ENCODE results near the gene DOC2B.
"Not testable (repeated sequence)": the region's sequence is repeated elsewhere in the genome, so short reads cannot be mapped to it uniquely, and the experiment has no call there.

The DOC2B gene

DNA sequence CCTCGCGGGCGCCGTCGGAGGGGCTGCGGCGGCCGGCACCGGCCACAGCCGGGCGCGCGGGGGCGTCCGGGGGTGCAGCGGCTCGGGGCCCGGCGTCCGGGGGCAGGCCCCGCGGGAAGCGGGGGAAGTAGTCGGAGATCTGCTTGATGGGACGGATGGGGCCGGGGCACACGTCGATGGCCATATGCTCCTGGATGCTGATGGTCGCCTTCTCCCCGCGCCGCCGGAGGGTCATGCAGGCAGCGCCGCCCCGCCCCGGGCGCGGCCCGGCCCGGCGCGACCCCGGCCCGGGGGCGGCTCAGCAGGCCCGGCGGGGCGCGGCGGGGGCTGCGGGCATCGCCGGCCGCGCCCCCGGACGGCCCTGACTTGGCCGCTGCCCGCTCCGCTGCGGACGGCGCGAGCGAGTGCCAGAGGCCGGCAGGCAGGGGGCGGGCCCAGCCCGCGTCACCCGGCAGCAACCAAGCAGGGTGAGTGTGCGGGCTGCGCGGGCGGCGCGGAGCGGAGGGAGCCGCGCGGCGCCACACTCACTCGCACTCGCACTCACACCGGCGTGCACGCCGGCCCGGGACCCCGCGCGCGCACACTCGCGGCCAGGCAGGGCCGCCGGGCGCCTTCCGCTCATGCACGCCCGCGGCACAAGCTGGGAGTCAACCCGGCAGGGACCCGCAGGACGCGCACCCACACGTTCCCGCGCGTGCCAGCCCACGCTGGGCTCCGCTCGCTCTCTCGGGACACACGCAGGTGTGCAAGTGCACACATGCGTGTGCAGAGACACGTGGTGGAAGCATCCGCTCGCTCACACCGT is at the start of gene DOC2B:
Gene DOC2B (minus strand): TSS at position 406 of the 805 bp plus-strand sequence. CDS start 171 bp downstream, at position 235.
- DNase-seq = no peak

DNA sequence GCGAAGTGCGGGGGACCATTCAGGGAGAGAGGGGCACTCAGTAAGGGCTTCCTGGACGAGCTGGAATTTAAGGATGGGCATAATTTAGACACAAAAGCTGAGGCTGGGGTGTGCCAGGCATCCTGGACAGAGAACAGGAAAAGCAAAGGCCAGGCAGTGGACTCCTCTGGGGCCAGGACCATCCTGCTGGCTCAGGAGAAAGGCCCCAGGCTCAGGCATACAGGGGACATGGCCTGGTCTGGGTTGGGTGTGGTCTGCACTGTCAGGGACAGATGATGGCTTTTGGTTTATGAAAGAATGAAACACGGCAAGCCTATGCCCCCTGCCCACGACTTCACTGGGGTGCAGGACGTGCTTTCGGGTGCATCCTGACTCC is 48.9 kb upstream of the DOC2B start:
- no peak for DNase-seq

DNA sequence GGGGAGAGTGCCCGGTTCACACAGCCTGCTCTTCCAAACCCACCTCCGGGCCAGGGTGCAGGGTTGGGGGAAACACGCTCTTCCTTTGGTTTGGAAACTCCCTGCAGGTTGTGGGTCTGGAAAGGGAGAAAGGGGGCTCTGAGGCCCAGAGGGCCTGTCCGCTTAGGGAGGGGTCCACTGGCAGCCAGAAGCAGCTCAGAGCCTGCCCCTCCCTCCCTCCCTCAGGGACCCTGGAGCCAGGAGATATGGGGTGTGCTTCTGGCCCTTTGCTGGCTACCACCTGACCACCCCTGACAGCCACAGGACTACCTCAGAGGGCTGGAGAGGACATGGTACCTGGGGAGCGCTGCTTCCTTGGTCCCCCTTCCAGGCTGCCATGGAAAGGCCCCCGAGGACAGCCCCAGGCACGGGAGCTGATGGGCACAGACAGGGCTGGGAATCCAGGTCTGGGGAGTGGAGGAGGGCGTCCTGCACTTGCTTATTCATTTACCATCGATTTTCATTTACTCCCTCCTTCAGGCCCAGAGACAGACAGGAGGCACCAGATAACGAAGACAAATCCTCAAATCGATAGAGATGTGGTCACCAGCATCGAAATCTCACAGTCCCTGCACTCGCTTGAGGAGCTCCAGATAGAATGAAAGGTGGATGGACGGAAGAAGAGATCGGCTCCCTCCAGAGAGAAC is 48.4 kb upstream of the DOC2B start:
- no peak for DNase-seq

DNA sequence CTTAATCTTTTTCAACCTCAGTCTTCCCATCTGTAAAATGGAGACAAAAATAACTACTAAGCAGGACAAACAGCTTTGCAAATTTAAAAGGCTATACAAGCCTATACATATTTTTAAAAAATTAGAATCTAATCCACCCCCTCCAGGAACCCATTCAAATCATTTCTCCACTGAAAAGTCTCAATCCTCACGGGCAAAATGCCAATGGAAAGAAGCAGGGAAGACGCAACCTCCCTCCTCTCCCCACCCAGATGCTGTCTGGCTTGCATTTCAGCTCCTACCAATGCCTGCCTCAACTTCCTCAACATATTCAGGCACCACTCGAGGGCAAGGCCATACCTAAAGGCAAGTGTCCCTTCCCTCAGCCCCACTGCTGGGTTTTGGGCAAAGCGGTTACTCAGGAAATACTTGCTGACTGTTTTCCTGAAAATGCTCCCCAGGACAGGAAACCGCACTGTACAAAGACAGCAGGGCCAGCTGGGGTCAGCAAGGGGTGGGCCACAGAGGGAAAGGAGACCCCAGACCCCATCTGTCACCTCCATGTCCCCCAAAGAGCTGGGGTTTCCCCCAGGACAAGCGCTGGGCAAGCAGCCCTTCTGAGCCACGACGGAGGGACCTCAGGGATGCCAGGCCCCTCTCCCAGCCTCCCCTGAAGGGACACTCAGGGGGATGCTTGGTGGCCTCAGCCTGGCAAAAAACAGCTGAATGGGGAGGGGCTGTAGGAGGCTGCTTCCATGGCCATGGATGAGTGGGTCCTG is 47.7 kb upstream of the DOC2B start:
- DNase-seq = no peak

DNA sequence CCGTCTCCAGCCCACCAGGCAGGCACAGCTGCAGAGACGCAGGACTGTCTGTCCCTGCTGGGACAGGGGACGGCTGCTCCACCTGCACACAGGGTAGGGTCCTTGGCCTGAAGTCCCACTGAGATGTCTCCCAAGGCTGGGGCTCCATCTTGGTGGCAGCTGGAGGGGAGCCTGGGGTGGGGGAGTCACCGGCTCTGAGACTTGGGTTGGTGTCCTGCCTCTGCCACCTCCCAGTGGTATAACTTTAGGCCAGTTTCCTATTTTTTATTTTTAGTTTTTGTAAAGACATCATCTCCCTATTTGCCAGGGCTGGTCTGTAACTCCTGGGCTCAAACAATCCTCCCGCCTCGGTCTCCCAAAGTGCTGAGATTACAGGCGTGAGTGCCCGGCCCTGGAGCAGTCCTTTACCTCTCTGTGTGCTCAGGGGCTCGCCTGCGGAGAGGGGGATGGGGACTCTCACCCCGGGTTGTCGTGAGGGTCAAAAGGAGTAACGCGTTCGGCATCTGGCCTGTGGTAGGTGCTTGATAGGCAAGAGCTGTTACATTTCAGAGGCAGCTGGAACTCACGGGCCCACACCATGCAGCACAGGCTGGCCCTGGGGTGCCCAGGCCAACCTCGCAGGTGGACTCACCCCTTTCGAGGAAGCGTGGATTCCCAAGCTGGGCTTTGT is 46.6 kb upstream of the DOC2B start:
- DNase-seq = no peak

DNA sequence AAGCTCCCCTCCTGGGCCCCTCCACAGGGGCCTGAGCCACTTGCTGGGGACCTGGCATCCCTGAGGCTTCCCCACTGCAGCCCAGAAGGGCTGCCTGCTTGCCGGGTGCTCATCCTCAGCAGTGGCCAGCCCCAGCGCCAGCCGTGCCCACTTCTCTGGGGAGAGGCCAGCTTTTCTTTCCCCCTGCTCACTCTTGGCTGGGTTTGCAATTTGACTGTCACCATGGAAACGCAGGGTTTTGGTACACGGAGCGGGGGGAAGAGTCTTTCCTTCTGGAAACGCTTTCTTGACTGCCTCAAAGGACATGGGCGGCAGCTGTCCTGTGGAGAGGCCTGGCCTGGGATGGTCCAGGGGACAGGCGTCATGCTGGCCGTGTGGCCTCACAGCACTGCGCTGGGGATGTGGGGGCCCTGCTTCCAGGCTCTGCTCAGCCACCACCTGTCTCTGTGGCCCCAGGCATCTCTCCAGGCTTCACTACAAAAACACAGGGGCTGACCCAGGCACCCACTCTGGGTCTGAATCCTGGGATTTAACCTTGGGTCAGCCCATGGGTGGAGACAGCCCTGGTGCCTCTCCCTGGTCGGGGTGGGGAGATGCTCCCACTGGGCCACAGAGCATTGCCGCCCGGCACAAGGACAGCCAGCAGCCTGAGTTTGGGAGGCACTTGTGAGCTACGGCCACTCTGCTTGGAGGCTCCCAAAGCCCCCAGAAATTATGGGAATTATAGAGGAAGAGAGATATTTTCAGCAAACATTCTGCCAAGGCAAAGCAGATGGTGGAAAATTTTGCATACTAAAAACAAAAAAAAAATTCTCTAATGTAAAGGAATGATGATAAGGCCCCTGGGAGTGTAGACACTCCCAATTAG is 45.9 kb upstream of the DOC2B start:
- DNase-seq = no peak

DNA sequence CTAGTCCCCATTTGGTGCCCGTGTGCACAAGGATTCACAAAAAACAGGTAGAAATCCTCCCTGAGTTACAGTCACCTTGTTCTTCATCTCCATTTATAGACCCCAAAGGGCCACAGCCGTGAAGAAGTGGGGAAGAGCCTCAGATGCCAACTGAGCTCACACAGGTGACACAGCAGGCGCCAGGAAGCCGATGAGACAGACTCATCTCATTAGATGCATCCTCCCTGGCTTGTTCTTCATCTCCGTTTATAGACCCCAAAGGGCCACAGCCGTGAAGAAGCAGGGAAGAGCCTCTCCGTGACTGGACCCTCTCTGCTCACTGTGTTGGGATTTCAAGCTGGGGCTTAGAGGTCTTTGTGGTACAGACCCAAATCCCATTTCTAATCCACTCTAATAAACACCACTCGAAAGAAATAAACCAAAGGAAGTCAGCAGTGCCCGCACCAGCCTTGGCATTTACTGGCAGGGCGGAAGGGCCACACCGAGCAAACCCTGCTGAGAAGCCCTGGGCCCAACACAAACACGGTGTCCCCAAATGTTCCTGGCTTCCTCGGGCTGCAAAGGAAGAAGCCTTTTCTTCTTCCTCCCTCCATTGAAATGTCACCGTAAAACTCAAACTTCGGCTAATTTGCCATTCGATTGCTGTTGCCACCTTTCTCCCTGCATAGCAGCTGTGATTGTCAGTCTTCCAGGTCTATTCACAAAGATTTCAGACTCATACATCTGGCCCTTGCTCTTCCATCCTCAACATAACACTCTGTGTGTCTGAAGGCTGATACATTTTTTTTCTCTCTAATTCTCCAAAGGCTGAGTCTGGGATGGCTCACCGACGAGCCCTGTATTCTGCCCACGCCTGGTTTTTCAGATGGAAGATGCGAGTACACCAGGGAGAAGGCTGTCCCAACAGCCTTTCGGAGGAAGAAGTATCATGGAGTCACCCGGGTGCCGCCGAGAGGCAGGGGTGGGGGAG is 44.9 kb upstream of the DOC2B start:
- no peak for DNase-seq

DNA sequence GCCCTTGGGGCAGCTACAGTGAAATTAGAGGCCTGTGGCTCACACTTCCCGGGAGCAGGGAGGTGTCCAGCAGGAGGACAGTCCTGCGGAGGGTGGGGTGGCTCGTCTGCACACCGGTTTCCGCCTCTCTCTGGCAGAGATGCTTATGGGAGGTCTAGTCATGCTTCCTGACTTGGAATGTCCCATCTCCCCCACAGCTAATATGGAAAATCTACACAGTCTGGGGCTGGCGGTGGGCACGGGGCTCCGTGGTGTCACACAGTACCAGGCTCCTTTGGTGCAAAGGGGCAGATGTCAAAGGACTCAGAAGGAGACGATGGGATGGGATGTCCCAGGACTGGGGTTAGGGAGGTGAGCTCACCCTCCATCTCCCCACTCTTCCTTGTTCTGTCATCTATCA is 44.1 kb upstream of the DOC2B start:
- no peak for DNase-seq

DNA sequence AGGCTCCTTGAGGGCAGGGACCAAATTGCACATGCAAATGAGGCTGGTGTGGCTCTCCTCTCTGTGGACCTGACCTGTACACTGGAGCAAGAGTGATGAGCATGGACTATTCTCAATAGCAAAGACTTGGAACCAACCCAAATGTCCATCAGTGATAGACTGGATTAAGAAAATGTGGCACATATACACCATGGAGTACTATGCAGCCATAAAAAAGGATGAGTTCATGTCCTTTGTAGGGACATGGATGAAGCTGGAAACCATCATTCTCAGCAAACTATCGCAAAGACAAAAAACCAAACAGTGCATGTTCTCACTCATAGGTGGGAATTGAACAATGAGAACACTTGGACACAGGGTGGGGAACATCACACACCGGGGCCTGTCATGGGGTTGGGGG is 43.1 kb upstream of the DOC2B start:
- DNase-seq = not testable (repeated sequence)

DNA sequence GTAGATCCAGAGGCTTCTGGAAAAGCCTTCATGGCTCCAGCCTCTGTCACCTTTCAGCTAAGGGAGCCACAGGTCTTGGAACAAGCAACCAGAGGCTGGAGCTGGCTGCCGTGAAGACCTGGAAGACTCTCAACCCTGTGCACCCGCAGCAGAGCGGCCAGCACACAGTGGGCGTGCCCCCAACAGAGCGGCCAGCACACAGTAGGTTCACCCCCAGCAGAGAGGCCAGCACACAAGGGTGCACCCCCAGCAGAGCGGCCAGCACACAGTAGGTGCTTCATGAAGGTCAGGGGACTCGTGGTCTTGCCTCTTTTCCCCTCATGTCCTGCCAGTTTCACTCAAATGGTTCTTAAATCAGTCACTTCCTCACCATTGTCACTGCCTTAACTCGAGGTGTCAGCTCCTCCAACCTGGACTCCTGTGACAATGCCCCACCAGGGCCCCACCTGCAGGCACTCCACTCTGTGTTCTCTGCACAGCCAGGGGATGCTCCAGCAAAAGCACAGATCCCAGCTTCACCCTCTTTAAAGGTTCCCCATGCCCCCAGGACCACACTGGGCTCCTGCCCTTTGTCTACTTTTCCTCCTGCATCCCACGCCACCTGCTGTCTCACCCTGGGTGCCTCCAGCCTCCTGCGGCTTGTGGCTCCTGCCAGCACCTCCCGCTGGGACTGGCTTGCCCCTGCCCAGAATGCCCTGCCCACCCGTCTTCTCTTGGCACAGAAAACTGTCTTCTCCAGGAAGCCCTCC is 42.4 kb upstream of the DOC2B start:
- DNase-seq = no peak

DNA sequence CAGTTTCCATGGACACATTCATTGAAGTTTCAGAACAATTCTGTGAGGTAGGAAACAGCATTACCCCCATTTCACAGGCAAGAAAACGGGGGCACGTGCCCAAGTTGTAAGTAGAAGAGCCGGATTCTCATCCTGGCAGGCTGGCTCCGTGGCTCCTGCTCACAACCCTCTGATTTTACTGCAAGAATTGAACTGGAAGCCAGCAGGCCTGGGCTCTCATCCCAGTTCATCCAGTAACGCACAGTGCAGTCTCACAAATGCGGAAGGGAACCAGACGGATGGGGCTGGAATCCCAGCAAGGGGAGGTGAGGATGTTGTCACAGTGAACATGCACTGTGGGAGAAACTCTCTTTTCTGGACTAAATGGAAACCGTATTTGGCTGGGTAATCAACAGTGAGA is 40.7 kb upstream of the DOC2B start:
- no peak for DNase-seq

DNA sequence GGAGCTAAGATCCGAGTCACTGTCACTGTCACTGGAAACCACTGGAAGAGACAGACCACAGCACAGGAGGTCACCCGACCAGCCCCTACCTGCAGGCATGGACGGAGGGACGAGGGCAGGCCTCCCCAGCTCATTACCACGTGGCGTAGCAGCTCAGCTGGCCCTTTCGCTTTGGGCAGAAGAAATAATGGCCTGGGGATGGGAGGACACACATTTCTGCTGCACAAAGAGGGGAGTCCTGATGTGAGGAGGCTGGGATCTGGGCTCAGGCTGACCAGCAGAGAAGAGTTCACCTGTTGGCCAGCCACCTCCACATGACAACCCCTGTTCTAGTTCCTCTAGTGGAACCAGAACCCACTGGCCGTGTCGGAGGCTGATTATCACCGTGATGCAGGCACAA is 38.2 kb upstream of the DOC2B start:
- DNase-seq = no peak

DNA sequence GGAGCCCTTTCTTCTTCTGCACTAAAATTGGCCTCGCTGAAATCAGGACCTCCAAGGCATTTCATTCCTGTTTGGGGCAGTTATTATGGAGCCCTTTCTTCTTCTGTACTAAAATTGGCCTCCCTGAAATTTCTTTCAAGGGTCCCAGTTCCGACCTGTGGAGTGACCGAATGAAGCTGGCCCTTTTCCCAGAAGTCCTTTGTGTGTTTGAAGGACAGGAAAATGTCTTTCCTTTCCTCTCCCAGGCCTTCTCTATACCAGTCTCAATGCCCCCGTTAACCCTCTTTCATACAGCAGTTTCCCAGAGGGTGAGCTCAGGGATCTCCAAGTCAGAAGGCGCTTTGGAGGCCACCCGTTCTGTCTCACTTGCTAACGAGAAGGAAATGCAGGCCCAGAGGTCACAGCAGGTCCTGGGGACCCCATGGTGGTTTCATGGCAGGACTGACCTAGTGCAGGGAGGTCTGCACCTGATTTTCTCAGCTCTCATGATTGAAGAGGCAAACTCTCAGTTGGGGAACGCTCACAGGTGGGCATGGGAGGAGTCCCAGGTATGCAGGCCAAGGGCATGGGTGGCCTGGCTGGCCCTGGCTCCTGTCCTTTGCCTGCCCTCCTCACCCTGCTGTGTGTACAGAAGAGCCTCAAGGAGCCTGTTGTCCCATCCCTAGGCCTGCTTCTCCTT is 37.1 kb upstream of the DOC2B start:
- DNase-seq = no peak

DNA sequence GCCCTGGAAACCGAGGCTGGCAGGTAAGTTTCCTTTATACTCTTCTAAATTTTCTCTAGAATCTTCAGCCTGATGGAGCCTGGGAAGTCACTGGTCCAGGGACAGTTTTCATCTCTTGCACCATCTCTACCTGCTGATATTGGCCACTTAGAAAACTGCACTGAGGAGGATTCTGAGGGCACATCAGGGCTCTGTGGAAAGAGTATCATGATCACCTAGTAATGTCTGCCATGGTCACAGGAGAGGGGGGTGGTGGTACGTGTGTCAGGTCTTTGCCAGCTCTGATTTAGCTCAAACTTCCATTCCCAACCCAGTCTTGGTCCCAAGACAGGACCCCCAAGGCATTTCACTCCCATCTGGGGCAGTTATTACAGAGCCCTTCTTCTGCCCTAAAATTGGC is 35.2 kb upstream of the DOC2B start:
- no peak for DNase-seq

DNA sequence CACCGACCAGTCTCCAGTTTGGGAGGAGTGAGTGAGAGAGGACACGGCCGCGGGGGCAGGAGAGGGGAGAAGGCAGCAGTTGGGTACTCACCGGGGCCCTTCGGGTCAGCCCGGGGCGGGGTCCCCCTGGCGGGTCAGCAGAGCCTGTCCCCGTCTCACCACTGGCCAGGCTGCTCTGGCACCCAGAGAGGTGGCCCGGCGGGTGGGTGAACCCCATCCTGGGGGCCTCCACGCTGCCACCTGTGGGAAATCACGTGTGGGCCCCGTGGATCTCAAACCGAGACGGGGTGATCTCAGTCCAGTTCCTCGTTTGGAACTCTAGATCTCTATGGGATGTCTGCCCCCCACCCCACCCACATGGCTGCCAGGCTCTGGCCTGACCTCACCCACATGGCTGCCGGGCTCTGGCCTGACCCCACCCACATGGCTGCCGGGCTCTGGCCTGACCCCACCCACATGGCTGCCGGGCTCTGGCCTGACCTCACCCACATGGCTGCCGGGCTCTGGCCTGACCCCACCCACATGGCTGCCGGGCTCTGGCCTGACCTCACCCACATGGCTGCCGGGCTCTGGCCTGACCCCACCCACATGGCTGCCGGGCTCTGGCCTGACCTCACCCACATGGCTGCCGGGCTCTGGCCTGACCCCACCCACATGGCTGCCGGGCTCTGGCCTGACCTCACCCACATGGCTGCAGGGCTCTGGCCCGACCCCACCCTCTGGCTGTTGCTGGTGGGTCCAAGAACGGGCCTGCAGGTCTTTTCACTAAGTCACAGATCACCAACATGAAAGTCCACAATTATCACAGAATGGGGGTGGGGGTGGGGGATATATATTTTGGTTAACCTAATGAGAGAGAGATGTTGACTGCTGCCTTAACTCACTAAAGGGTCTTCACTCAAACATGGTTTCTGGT is 34.4 kb upstream of the DOC2B start:
- not testable (repeated sequence) for DNase-seq

DNA sequence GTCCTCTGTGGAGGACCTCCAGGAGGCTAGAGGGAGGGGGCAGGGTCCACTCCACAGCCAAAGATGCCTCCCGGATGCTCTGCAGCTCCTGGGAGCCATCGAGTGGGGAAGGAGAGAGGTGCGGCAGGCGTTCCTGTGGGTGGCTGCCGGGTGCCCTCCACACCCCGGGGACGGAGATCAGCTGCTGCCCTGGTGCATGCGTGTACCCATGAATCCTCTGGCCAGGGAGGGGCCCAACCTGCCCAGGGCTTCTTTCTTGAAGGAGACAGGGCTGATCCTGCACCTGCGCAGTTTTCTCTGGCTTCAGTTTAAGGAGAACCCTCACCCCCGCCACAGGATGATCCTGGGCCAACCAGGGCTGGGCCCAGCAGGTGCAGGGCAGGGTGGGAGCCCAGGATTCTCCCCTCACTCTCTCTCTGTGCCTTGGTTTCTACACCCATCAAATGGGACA is 33.5 kb upstream of the DOC2B start:
- DNase-seq = no peak

DNA sequence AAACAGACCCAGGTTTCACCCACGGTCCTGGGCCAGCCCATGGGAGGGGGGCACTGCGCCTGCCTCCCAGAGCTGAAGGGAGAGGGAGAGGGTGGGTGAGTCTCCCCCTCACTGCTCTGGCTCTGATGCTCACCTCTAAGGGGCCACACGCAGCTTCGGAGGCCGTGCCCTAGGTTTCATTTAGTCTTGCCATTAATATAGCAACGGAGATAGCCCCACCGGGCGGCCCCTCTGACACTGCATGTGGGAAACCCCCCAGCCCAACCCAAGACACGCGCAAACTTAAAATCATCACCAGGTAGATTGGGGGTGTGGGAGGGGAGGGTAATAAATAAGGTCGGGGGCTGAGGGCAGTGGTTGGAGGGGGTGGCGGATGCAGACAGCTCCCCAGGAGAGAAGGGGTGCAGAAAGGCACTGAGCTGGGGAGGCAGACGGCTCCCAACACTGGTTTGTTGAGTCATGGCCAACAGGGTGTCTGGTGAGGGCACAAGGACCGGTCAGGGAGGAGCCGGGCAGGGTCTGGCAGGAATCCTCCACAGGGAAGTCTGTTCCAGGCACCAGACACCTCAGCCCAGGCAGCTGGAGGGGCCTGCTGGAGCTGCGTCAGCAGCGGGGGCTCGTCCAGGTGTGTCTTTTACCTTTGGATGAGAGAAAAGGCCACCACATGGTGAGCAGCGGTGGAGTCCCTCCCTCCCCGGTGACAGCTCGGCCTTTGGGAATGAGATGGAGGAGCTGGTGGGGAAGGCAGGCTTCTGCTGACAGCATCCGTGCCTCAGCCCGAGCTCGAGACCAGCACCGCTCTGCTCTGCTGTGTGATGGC is 32.0 kb upstream of the DOC2B start:
- no peak for DNase-seq
